ENCODE results near the gene FAR2.

DNA sequence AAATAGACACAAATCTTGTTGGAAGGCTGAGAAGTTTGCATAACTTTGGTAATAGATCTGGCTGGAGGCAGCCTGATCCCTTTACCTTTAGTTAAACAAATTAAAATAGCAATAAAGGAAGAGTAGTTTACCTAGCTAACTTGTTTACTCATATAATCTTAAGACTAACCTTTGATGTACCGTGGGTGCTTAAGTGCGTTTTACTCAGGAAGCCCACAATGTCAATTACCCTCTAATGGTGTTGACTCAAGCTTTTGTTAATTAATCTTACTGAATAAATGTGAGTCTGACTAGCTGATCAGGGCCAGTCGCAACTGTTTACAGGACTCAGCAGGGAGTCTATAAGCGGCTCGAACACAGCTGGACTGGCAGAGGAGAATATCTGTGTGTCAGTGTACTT, 51.5 kb downstream of the FAR2 start:
- TF ChIP-seq, protein P1, sequence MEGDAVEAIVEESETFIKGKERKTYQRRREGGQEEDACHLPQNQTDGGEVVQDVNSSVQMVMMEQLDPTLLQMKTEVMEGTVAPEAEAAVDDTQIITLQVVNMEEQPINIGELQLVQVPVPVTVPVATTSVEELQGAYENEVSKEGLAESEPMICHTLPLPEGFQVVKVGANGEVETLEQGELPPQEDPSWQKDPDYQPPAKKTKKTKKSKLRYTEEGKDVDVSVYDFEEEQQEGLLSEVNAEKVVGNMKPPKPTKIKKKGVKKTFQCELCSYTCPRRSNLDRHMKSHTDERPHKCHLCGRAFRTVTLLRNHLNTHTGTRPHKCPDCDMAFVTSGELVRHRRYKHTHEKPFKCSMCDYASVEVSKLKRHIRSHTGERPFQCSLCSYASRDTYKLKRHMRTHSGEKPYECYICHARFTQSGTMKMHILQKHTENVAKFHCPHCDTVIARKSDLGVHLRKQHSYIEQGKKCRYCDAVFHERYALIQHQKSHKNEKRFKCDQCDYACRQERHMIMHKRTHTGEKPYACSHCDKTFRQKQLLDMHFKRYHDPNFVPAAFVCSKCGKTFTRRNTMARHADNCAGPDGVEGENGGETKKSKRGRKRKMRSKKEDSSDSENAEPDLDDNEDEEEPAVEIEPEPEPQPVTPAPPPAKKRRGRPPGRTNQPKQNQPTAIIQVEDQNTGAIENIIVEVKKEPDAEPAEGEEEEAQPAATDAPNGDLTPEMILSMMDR (IDR thresholded peaks at IDR 0.05) = no peak
- no peak for TF ChIP-seq EZH2phosphoT487 (IDR thresholded peaks at IDR 0.05)
- TF ChIP-seq EZH2 (IDR thresholded peaks at IDR 0.05) = no peak

Data from neural progenitor cell (in vitro differentiated cells).